ENCODE measurements around the gene ANKRD63.

Gene ANKRD63

GRCh38 chr15:40323239-40323952 lies 40.5 kb upstream of the ANKRD63 start, which contains the start of gene INAFM2:
Gene INAFM2 (plus strand): TSS chr15:40323692. CDS start chr15:40324056, 364 bp downstream.
- TF ChIP-seq CTCF (IDR thresholded peaks at IDR 0.05; ENCODE audit: borderline replicate concordance, insufficient read depth, low read depth, low read length): peak; percentile 54
- peak within 1 kb of the TSS; percentile 80 for H3K4me3 ChIP-seq (ENCODE audit: low read depth, low read length)

GRCh38 chr15:40322531-40323238 lies 39.8 kb upstream of the ANKRD63 start:
- H3K4me3 ChIP-seq (ENCODE audit: low read depth, low read length): no peak overlapping the region
- no peak for TF ChIP-seq CTCF (IDR thresholded peaks at IDR 0.05; ENCODE audit: borderline replicate concordance, insufficient read depth, low read depth, low read length)

- peak; percentile 82 for TF ChIP-seq CTCF (IDR thresholded peaks at IDR 0.05; ENCODE audit: borderline replicate concordance, insufficient read depth, low read depth, low read length)
- H3K4me3 ChIP-seq (ENCODE audit: low read depth, low read length): no peak overlapping the region
Measured at GRCh38 chr15:40320931-40321371, 38.1 kb upstream of the ANKRD63 start.

- no peak for TF ChIP-seq CTCF (IDR thresholded peaks at IDR 0.05; ENCODE audit: borderline replicate concordance, insufficient read depth, low read depth, low read length)
- H3K4me3 ChIP-seq (ENCODE audit: low read depth, low read length): no peak overlapping the region
Measured at GRCh38 chr15:40320409-40320808, 37.5 kb upstream of the ANKRD63 start.

GRCh38 chr15:40317580-40317979 lies 34.7 kb upstream of the ANKRD63 start:
- TF ChIP-seq CTCF (IDR thresholded peaks at IDR 0.05; ENCODE audit: borderline replicate concordance, insufficient read depth, low read depth, low read length): no peak
- H3K4me3 ChIP-seq (ENCODE audit: low read depth, low read length): no peak overlapping the region

- no peak overlapping the region for H3K4me3 ChIP-seq (ENCODE audit: low read depth, low read length)
- no peak for TF ChIP-seq CTCF (IDR thresholded peaks at IDR 0.05; ENCODE audit: borderline replicate concordance, insufficient read depth, low read depth, low read length)
Measured at GRCh38 chr15:40316931-40317330, 34.1 kb upstream of the ANKRD63 start.
